ENCODE results near the gene CDK11A.
"Not testable (repeated sequence)": the region's sequence is repeated elsewhere in the genome, so short reads cannot be mapped to it uniquely, and the experiment has no call there.

The CDK11A gene

DNA sequence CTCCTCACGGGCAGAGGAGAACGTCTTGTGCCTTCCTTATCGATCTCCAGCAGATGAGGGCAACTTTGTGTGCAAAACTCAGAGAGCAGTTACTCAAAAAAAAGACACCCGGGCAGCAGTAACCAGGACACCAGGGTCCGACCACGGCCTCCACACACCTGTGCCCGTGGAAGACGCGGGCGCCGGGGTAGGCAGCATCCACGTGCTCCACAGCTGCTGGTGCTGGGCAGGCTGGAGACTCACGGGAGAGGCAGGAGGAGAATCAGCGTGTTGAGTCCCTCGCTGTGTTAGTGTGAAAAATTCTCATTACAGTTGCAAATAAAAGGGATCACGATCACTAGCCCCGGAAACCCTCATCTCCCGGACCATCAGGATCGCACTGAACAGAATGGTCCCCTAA is 25.1 kb downstream of the CDK11A start:
- not testable (repeated sequence) for H3K9me3 ChIP-seq (ENCODE audit: severe bottlenecking); H3K4me3 ChIP-seq (ENCODE audit: severe bottlenecking); H3K27me3 ChIP-seq (ENCODE audit: insufficient read depth, poor library complexity, severe bottlenecking); H3K27ac ChIP-seq (ENCODE audit: poor library complexity, severe bottlenecking); ATAC-seq (ENCODE audit: low read depth); H3K36me3 ChIP-seq (ENCODE audit: low read depth); H3K4me1 ChIP-seq (ENCODE audit: insufficient read depth, poor library complexity, severe bottlenecking)
- peak; percentile 43 for DNase-seq (ENCODE audit: low spot score)

DNA sequence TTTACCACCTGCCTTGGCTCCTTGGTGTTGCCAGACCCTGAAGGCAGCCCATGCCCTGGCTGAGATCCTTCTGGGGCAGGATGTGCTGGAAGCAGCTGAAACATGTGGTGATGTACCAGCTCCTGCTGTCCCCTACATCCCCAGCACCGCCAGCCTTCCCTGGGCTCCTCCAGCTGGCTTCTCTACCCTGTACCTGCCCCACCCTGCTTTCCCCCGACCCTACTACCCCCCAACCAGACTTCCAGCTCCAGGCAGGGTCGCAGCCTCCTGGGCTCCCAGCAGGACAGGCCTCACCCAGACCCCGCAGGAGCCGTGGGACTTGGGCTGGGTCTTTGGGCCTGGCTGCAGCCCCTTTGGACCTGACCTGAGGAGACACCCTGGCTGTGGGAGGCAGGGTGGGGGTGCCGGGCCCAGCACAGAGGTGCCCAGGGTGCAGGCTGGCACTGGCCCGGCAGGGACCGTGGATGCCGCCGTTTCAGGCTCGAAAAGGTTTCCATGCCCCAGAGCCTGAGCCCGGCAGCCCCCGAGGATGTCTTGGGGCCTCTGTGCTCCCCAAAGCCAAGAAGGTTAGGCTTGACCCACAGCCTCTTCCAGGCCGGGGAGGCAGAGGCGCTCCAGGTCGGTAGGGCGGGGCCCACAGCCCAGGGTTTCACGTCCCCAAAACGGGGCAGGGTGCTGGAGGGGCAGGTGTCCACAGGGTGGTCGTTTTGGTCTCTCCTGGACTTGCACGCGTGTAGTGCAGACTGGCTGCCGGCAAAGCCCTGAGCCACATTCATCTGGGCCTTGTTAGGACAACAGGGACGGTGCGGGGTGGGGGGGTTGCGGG is 26.6 kb downstream of the CDK11A start:
- DNase-seq (ENCODE audit: low spot score) = peak; percentile 39
- not testable (repeated sequence) for H3K4me1 ChIP-seq (ENCODE audit: insufficient read depth, poor library complexity, severe bottlenecking); ATAC-seq (ENCODE audit: low read depth); H3K36me3 ChIP-seq (ENCODE audit: low read depth); H3K4me3 ChIP-seq (ENCODE audit: severe bottlenecking); H3K27me3 ChIP-seq (ENCODE audit: insufficient read depth, poor library complexity, severe bottlenecking); H3K27ac ChIP-seq (ENCODE audit: poor library complexity, severe bottlenecking); H3K9me3 ChIP-seq (ENCODE audit: severe bottlenecking)

DNA sequence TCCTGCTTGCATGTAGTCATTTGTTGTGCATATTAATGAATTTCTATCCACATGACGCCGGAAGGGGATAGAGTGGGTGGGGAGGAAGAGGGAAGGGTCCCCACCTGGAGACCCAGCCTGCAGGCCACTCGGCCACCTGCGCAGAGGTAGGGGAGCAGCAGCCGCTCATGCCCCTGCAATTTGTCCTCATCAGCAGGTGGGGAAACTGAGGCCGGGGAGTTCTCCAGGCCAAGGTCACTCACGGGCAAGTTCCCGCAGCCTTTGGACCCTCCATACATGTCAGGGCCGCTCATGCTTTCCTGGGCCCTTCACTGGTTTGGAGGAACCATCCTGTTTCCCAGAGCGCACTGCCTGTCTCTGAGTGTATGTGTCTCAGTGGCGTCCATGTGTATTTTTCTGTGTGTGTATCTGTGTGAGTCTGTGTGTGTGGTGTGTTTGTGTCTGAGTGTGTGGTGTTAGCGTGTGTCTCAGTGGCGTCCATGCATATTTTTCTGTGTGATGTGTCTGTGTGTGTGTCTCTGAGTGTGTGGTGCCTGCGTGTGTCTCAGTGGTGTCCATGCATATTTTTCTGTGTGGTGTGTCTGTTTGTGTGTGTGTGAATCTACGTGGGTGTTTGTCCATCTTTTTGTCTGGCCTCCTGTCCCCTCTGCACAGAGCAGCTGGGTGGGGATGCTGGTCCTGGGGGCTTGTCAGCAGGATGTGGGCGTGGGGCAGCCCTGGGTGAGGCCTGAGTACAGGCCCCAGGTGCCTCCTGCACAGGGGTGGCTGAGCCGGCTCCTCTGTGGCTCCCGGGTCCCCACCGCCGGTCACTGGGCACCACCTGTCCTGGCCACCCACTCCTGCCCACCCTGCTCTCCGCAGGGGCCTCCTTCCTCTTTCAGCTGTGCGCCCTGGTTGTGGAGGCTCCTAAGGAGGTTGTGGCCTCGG is 27.5 kb downstream of the CDK11A start:
- not testable (repeated sequence) for H3K9me3 ChIP-seq (ENCODE audit: severe bottlenecking); H3K27ac ChIP-seq (ENCODE audit: poor library complexity, severe bottlenecking); H3K4me3 ChIP-seq (ENCODE audit: severe bottlenecking); H3K4me1 ChIP-seq (ENCODE audit: insufficient read depth, poor library complexity, severe bottlenecking); H3K27me3 ChIP-seq (ENCODE audit: insufficient read depth, poor library complexity, severe bottlenecking); ATAC-seq (ENCODE audit: low read depth); H3K36me3 ChIP-seq (ENCODE audit: low read depth)
- DNase-seq (ENCODE audit: low spot score) = peak; percentile 19

DNA sequence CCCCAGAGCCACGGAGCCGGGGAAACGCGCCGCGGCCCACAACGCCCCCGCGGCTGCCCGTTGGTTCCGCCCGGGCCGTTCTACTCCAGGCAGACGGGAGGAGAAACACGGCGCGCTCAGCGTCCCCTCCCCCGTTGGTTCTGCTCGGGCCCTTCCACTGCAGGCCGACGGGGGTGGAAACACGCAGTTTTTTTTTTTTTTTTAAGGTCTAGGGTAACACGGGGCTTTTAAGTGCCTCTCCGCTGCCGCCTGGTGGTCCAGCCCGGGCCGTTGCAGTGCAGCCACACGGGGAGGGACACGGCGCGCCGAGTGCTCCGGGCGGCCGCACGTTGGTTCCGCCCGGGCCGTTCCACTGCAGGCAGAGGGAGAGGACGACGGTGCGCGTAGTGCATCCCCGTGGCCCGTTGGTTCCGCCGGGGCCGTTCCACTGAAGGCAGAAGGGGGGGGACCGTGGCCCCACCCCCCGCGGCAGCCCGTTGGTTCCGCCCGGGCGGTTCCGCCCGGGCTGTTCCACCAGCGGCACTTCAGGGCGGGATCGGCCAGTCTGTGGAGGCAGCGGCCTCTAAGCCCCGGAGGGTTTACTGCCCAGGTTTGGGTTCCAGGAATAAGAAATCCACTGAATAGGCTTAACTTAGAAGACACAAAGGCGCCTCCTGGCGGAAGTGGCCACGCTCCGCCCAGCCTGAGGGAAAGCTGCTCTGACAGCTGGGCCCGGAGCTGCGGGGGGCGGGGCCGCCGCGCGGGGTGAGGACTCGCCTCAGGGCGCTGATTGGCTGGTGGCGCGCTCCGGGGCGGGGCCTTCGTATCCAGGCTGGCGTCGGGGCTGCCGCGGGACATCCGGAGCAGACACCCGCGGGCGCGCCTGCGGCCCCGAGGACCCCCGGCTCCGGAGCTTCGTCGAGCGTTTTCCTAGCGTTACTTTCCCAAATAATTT is 31.2 kb downstream of the CDK11A start, which contains the start of gene SLC35E2B:
Gene SLC35E2B (minus strand): TSS at position 82 of the 934 bp plus-strand sequence. CDS start 16,096 bp downstream, outside the sequence.
- peak; percentile 76 for DNase-seq (ENCODE audit: low spot score)
- not testable (repeated sequence) for H3K9me3 ChIP-seq (ENCODE audit: severe bottlenecking); H3K36me3 ChIP-seq (ENCODE audit: low read depth); H3K27me3 ChIP-seq (ENCODE audit: insufficient read depth, poor library complexity, severe bottlenecking); H3K4me1 ChIP-seq (ENCODE audit: insufficient read depth, poor library complexity, severe bottlenecking)
- ATAC-seq (ENCODE audit: low read depth) = peak; percentile 83
- Histone ChIP-seq H3K27ac (ENCODE audit: poor library complexity, severe bottlenecking) (peak within 1 kb of the TSS; percentile 48), H3K4me3 (ENCODE audit: severe bottlenecking) (peak within 1 kb of the TSS; percentile 36)

DNA sequence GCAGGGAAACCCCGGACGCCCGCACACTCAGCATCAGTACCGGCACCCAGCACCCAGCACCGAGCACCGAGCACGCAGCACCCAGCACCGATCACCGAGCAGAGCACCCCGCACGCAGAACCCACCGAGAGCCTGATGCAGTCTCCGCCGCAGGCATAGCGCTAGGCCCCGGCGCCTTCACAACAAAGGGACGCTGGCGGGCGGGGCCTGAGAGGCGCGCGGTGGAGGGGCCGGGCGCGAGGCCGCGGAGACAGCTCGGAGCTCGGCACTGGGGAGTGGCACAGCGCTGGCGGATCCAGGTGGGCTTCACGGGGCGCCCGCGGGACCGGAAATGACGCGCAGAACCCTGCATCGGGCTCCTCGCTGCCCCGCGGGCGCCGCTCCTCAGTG is 31.8 kb downstream of the CDK11A start:
- H3K27me3 ChIP-seq (ENCODE audit: insufficient read depth, poor library complexity, severe bottlenecking); H3K36me3 ChIP-seq (ENCODE audit: low read depth); H3K9me3 ChIP-seq (ENCODE audit: severe bottlenecking); H3K4me1 ChIP-seq (ENCODE audit: insufficient read depth, poor library complexity, severe bottlenecking): not testable (repeated sequence)
- H3K27ac ChIP-seq (ENCODE audit: poor library complexity, severe bottlenecking) = peak overlapping the region; percentile 48
- ATAC-seq (ENCODE audit: low read depth) (peak; percentile 62), DNase-seq (ENCODE audit: low spot score) (peak; percentile 39)
- H3K4me3 ChIP-seq (ENCODE audit: severe bottlenecking) = peak overlapping the region; percentile 36

DNA sequence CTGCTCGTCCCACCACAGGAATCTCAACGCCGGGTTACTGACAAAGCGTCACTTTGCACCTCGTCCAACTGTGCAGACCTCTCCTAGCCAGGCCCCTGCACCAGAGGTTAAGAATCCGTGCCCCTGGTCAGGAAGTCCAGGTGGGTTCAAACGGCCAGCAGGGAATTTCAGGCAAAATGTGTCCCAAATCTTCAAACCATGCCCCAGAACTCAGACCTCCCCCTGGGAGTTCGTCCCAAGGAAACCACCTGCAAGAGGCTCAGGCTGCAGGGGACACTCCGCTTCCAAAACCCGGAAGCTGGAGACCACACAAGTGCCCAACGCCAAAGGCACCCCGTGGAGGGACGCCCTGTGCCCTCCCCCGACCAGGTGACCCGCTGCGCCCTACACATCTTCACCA is 32.7 kb downstream of the CDK11A start:
- not testable (repeated sequence) for H3K36me3 ChIP-seq (ENCODE audit: low read depth); DNase-seq (ENCODE audit: low spot score); H3K9me3 ChIP-seq (ENCODE audit: severe bottlenecking); H3K4me1 ChIP-seq (ENCODE audit: insufficient read depth, poor library complexity, severe bottlenecking); ATAC-seq (ENCODE audit: low read depth); H3K4me3 ChIP-seq (ENCODE audit: severe bottlenecking); H3K27me3 ChIP-seq (ENCODE audit: insufficient read depth, poor library complexity, severe bottlenecking); H3K27ac ChIP-seq (ENCODE audit: poor library complexity, severe bottlenecking)

DNA sequence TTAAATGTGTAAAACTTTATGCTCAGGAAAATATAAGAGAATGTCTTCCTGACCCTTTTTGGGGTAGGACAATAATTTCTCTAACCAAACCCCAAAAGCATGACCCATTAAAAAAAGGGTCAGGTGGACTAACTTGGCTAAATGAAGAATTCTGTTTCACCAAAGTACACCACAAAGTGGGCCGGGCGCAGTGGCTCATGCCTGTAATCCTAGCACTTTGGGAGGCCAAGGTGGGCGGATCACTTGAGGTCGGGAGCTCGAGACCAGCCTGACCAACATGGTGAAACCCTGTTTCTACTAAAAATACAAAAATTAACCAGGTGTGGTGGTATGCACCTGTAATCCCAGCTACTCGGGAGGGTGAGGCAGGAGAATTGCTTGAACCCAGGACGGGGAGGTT is 34.6 kb downstream of the CDK11A start:
- H3K36me3 ChIP-seq (ENCODE audit: low read depth); H3K27me3 ChIP-seq (ENCODE audit: insufficient read depth, poor library complexity, severe bottlenecking); H3K4me3 ChIP-seq (ENCODE audit: severe bottlenecking); H3K27ac ChIP-seq (ENCODE audit: poor library complexity, severe bottlenecking); ATAC-seq (ENCODE audit: low read depth); H3K4me1 ChIP-seq (ENCODE audit: insufficient read depth, poor library complexity, severe bottlenecking); H3K9me3 ChIP-seq (ENCODE audit: severe bottlenecking): not testable (repeated sequence)
- peak; percentile 9 for DNase-seq (ENCODE audit: low spot score)
